CD14-positive monocyte (primary cell): Measurements from ENCODE around the gene EMC8. TPM values are rescaled to one million over a fixed set of nuclear protein-coding genes. Genes with fewer than 3 reads are reported as not detected.

Experiments used
- DNase-seq, 3 donors: peaks; one replicate each; pipeline ENCODE4 v3.0.0-alpha.2; 2011 to 2022
- H2AFZ ChIP-seq: 2 replicates; pipeline ENCODE4 v1.6.0; 2012; ENCODE audit warnings: mild to moderate bottlenecking, low read depth, low read length, inconsistent platforms; ENCODE audit not compliant: insufficient read depth, poor library complexity, severe bottlenecking
- H3K27ac ChIP-seq, 2 donors: 1 replicate in 1 of 2; 2 replicates in 1 of 2; pipeline ENCODE4 v1.5.1; 2012 to 2013; ENCODE audit warnings: low read length in 2 of 2, control low read depth in 1 of 2, inconsistent platforms in 1 of 2, low read depth in 1 of 2, mild to moderate bottlenecking in 1 of 2
- H3K27me3 ChIP-seq, 2 donors: one replicate each; pipeline versions ENCODE4 v1.6.0 to v1.6.1; 2011 to 2013; ENCODE audit warnings: low read length in 2 of 2; ENCODE audit not compliant: control insufficient read depth in 2 of 2, insufficient read depth in 2 of 2
- H3K36me3 ChIP-seq, 2 donors: replicated peaks in 1 of 2; 1 replicate in 1 of 2; 2 replicates in 1 of 2; pipeline versions ENCODE4 v1.5.1 to v1.6.1; 2012 to 2013; ENCODE audit warnings: low read length in 2 of 2, control low read depth in 1 of 2, inconsistent platforms in 1 of 2, mild to moderate bottlenecking in 1 of 2; ENCODE audit not compliant: insufficient read depth in 2 of 2, control insufficient read depth in 1 of 2
- H3K4me1 ChIP-seq, 2 donors: 1 replicate in 1 of 2; 2 replicates in 1 of 2; pipeline versions ENCODE4 v1.5.1 to v1.6.1; 2012 to 2013; ENCODE audit warnings: low read length in 2 of 2, control low read depth in 1 of 2, inconsistent platforms in 1 of 2, mild to moderate bottlenecking in 1 of 2, moderate library complexity in 1 of 2; ENCODE audit not compliant: insufficient read depth in 2 of 2, control insufficient read depth in 1 of 2
- H3K4me2 ChIP-seq: replicated peaks from 2 replicates; pipeline ENCODE3; 2012; ENCODE audit warnings: low read length, moderate library complexity, mild to moderate bottlenecking; ENCODE audit not compliant: poor library complexity, severe bottlenecking; ENCODE audit errors: extremely low read depth
- H3K4me3 ChIP-seq, 3 experiments: fragments of 200-600 bp in 1 of 3; sonication (generic) in 1 of 3; replicated peaks in 1 of 3; 1 replicate in 2 of 3; 2 replicates in 1 of 3; pipeline ENCODE4 v1.5.1; 2011 to 2013; ENCODE audit warnings: low read length in 3 of 3, mild to moderate bottlenecking in 3 of 3, control low read depth in 2 of 3, low read depth in 2 of 3, inconsistent platforms in 1 of 3, moderate library complexity in 1 of 3
- H3K79me2 ChIP-seq: 2 replicates; pipeline ENCODE4 v1.6.0; 2012; ENCODE audit warnings: mild to moderate bottlenecking, control low read depth, inconsistent platforms, low read length, moderate library complexity; ENCODE audit not compliant: insufficient read depth
- H3K9ac ChIP-seq: 2 replicates; pipeline ENCODE4 v1.6.0; 2017; ENCODE audit warnings: low read length, mild to moderate bottlenecking; ENCODE audit not compliant: insufficient read depth, poor library complexity, severe bottlenecking
- H3K9me3 ChIP-seq, 2 donors: replicated peaks in 1 of 2; 1 replicate in 1 of 2; 2 replicates in 1 of 2; pipeline versions ENCODE4 v1.5.1 to v1.6.1; 2012 to 2013; ENCODE audit warnings: low read length in 2 of 2, control low read depth in 1 of 2; ENCODE audit not compliant: control insufficient read depth in 1 of 2, insufficient read depth in 1 of 2
- H4K20me1 ChIP-seq: 2 replicates; pipeline ENCODE4 v1.6.0; 2012; ENCODE audit warnings: mild to moderate bottlenecking, low read length, control low read depth, moderate library complexity; ENCODE audit not compliant: insufficient read depth
- H3K27ac Mint-ChIP-seq, 7 donors: one replicate each; pipeline ENCODE4 v1.8.0; 2020; ENCODE audit warnings: mild to moderate bottlenecking in 7 of 7, mixed read lengths in 7 of 7, moderate library complexity in 6 of 7, inconsistent platforms in 2 of 7
- H3K27me3 Mint-ChIP-seq, 3 donors: one replicate each; pipeline ENCODE4 v1.8.0; 2021 to 2022; ENCODE audit warnings: low read depth in 3 of 3, mild to moderate bottlenecking in 3 of 3, mixed read lengths in 3 of 3, moderate library complexity in 3 of 3, inconsistent platforms in 1 of 3
- H3K36me3 Mint-ChIP-seq, 2 donors: one replicate each; pipeline ENCODE4 v1.8.0; 2020; ENCODE audit warnings: mixed read lengths in 2 of 2, inconsistent platforms in 1 of 2, mild to moderate bottlenecking in 1 of 2
- H3K4me1 Mint-ChIP-seq: one replicate; pipeline ENCODE4 v1.8.0; 2020; ENCODE audit warnings: mild to moderate bottlenecking, mixed read lengths
- H3K4me3 Mint-ChIP-seq, 2 donors: one replicate each; pipeline ENCODE4 v1.8.0; 2020; ENCODE audit warnings: mild to moderate bottlenecking in 2 of 2, mixed read lengths in 2 of 2, moderate library complexity in 1 of 2
- H3K9me3 Mint-ChIP-seq, 7 donors: one replicate each; pipeline ENCODE4 v1.8.0; 2020 to 2022; ENCODE audit warnings: mixed read lengths in 7 of 7, mild to moderate bottlenecking in 6 of 7, moderate library complexity in 6 of 7, inconsistent platforms in 2 of 7
- whole genome bisulfite sequencing: methylation state at CpG from one replicate; pipeline ENCODE4 v1.1.5; 2013; ENCODE audit warnings: missing lambda C conversion rate; ENCODE audit not compliant: insufficient coverage; 5-methylcytosine and 5-hydroxymethylcytosine counted together
- intact Hi-C, 2 donors: fragments of 100-400 bp; cut with micrococcal nuclease; formaldehyde crosslinking; loops; one replicate each; pipeline versions ENCODE4 v1.15.0 to v1.15.1; 2023
- polyA plus RNA-seq, 3 donors: library from polyadenylated mRNA; depleted of rRNA in 1 of 3; unstranded in 2 of 3; stranded (reverse) in 1 of 3; fragments of 300-500 nt in 2 of 3; fragments of >200 nt in 1 of 3; fragmentation: Illumina TruSeq in 2 of 3; gene quantifications; 1 replicate in 2 of 3; 2 replicates in 1 of 3; pipeline ENCODE4 v1.2.3, GENCODE V29; 2012 to 2021
- TF ChIP-seq, protein P1 (sequence below): fragments of 200-600 bp; IDR thresholded peaks from one replicate; pipeline ENCODE4 v1.8.0; 2022; ENCODE audit warnings: antibody characterized with exemption, mild to moderate bottlenecking

Gene EMC8
- polyA plus RNA-seq, 3 donors: 28.2 to 30.0 (median 29.9) TPM

DNA sequence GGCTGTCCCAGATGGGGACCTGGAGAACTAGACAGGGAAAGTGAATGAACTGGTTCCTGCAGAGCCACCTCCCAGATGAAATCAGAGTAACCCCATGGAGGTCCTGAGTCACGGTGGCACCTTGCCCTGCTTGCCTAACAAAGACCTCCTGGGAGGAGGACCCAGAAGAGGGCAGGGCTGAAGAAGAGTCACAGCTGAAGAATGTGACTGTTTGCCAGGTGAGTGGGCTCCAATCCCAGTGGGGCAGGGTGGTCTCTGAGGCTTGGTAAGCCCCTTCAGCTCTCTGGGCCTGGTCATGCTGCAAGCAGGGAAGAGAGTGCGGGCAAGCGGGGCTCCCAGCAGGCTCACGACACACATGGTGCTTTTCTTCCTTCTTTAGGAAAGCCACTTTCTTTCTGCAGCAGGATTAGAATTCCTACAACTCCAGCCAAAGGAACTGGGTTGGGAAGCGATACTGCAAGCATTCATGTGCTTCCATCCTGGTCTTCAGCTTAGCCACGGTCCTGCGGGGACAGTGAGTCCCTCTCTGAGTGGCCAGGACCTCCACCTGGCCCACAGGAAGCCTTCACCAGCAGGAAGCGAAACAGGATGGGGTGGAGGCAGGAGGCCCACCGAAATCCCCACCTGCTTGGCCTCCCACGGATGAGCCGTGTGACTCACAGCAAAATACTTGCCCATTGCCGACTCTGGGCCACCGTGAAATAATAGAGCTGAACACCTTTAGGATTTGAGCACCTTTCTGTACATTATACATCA is 52.7 kb downstream of the EMC8 start:
- H3K27me3 Mint-ChIP-seq: peaks cover 4 to 7% (median 7%) of the 10 kb centered on the region in 3 donors
- Histone ChIP-seq H4K20me1 (no peaks in the 10 kb centered on the region), H3K79me2 (peaks cover 6% of the 10 kb centered on the region), H3K4me3 (no peak overlapping the region), H3K4me1 (peaks cover 17 to 20% of the 10 kb centered on the region in 2 donors), H2AFZ (no peak overlapping the region), H3K9me3 (no peaks in the 10 kb centered on the region), H3K36me3 (no peaks in the 10 kb centered on the region), H3K27me3 (peaks cover 0 to 3% of the 10 kb centered on the region in 2 donors), H3K9ac (no peak overlapping the region), H3K4me2 (no peak overlapping the region), H3K27ac (no peak overlapping the region)
- peaks cover 14 to 30% of the 10 kb centered on the region in 2 donors for H3K36me3 Mint-ChIP-seq
- H3K27ac Mint-ChIP-seq: no peak overlapping the region
- 51% methylated on average over 9 of the region's 13 CpGs for WGBS
- no peak overlapping the region for H3K4me3 Mint-ChIP-seq
- TF ChIP-seq, protein P1, sequence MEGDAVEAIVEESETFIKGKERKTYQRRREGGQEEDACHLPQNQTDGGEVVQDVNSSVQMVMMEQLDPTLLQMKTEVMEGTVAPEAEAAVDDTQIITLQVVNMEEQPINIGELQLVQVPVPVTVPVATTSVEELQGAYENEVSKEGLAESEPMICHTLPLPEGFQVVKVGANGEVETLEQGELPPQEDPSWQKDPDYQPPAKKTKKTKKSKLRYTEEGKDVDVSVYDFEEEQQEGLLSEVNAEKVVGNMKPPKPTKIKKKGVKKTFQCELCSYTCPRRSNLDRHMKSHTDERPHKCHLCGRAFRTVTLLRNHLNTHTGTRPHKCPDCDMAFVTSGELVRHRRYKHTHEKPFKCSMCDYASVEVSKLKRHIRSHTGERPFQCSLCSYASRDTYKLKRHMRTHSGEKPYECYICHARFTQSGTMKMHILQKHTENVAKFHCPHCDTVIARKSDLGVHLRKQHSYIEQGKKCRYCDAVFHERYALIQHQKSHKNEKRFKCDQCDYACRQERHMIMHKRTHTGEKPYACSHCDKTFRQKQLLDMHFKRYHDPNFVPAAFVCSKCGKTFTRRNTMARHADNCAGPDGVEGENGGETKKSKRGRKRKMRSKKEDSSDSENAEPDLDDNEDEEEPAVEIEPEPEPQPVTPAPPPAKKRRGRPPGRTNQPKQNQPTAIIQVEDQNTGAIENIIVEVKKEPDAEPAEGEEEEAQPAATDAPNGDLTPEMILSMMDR: no peak
- H3K9me3 Mint-ChIP-seq: no peaks in the 10 kb centered on the region
- no peak for DNase-seq
- intact Hi-C loops: no loop called here
- peaks cover 20% of the 10 kb centered on the region for H3K4me1 Mint-ChIP-seq

GRCh38 chr16:85738923-85739715 is 60.2 kb downstream of the EMC8 start:
- peaks cover 0 to 2% (median 0%) of the 10 kb centered on the region in 7 donors for H3K9me3 Mint-ChIP-seq
- WGBS: 90% methylated on average over 8 of the region's 13 CpGs
- H3K79me2 ChIP-seq: peaks cover 17% of the 10 kb centered on the region
- H3K27ac ChIP-seq: no peak overlapping the region
- H3K4me3 Mint-ChIP-seq: no peak overlapping the region
- intact Hi-C loops: loop anchor here in 1 of 2 donors (10.0 kb wide), 1 partner anchor 176 kb away; no protein-coding TSS in a partner anchor
- peaks cover 32 to 33% of the 10 kb centered on the region in 2 donors for H3K4me1 ChIP-seq
- H3K4me3 ChIP-seq: no peak overlapping the region
- H3K4me1 Mint-ChIP-seq: peaks cover 32% of the 10 kb centered on the region
- H3K36me3 Mint-ChIP-seq: peaks cover 20 to 28% of the 10 kb centered on the region in 2 donors
- no peak for DNase-seq
- H3K9ac ChIP-seq: no peak overlapping the region
- peaks cover 0 to 8% (median 5%) of the 10 kb centered on the region in 3 donors for H3K27me3 Mint-ChIP-seq
- H3K27me3 ChIP-seq: no peaks in the 10 kb centered on the region
- peak overlapping the region in 1 of 7 donors; percentile 3 for H3K27ac Mint-ChIP-seq
- H3K4me2 ChIP-seq: no peak overlapping the region
- TF ChIP-seq, protein P1: no peak
- H3K36me3 ChIP-seq: no peaks in the 10 kb centered on the region
- H2AFZ ChIP-seq: no peak overlapping the region
- H3K9me3 ChIP-seq: no peaks in the 10 kb centered on the region
- no peaks in the 10 kb centered on the region for H4K20me1 ChIP-seq
